ENCODE results near the gene SCAI. TPM values are rescaled to one million over a fixed set of nuclear protein-coding genes. Genes with fewer than 3 reads are reported as not detected.

SCAI gene
- total and polyA plus RNA-seq, 9 of the 15 experiments (the other 6 are each of a cell fraction or from before 2014, with no cell fraction given), result 0.70 to 12.4 (median 4.2) TPM

- TF ChIP-seq FOXM1 (IDR thresholded peaks at IDR 0.05; ENCODE audit: low read depth) (no peak), FOXM1 (CRISPR knock-in tag; IDR thresholded peaks at IDR 0.05; ENCODE audit: low read depth) (no peak), TAF9B (IDR thresholded peaks at IDR 0.05; ENCODE audit: partially characterized antibody) (no peak), ZFPM2 (CRISPR knock-in tag; IDR thresholded peaks at IDR 0.05) (no peak), SNRNP70 (optimal IDR thresholded peaks at IDR 0.05; ENCODE audit: low read depth, low read length) (no peak), RBFOX2 (IDR thresholded peaks at IDR 0.05; ENCODE audit: low read depth, low read length) (no peak), NFYB (IDR thresholded peaks at IDR 0.05; ENCODE audit: extremely low read depth, insufficient read length) (no peak), ZBTB7A (IDR thresholded peaks at IDR 0.05; ENCODE audit: borderline replicate concordance, control insufficient read depth, low read depth, low read length) (no peak), KLF13 (tag; IDR thresholded peaks at IDR 0.05; ENCODE audit: borderline replicate concordance, low read depth) (no peak), ATF7 (IDR thresholded peaks at IDR 0.05) (no peak), SP2 (IDR thresholded peaks at IDR 0.05; ENCODE audit: extremely low read depth, low read depth, low read length, poor library complexity, severe bottlenecking) (no peak), ZBTB2 (IDR thresholded peaks at IDR 0.05) (no peak), HMG20B (CRISPR knock-in tag; IDR thresholded peaks at IDR 0.05) (no peak), ZNF766 (CRISPR knock-in tag; conservative IDR thresholded peaks at IDR 0.05) (peak; percentile 37; the same call in 1 of the 2 replicates), FOSL1 (tag; conservative IDR thresholded peaks at IDR 0.05) (peak; percentile 58), TCFL5 (CRISPR knock-in tag; conservative IDR thresholded peaks at IDR 0.05) (no peak), HES1 (IDR thresholded peaks at IDR 0.05; ENCODE audit: low read depth) (no peak), TCF15 (CRISPR knock-in tag; IDR thresholded peaks at IDR 0.05) (no peak), POLR2G (IDR thresholded peaks at IDR 0.05; ENCODE audit: low read depth, low read length) (no peak), CREM (IDR thresholded peaks at IDR 0.05; ENCODE audit: low read depth) (no peak), ZNF12 (CRISPR knock-in tag; IDR thresholded peaks at IDR 0.05) (no peak), ATF4 (CRISPR knock-in tag; IDR thresholded peaks at IDR 0.05) (no peak), MXI1 (IDR thresholded peaks at IDR 0.05; ENCODE audit: low read depth, low read length) (no peak)
- TF ChIP-seq, protein P1, sequence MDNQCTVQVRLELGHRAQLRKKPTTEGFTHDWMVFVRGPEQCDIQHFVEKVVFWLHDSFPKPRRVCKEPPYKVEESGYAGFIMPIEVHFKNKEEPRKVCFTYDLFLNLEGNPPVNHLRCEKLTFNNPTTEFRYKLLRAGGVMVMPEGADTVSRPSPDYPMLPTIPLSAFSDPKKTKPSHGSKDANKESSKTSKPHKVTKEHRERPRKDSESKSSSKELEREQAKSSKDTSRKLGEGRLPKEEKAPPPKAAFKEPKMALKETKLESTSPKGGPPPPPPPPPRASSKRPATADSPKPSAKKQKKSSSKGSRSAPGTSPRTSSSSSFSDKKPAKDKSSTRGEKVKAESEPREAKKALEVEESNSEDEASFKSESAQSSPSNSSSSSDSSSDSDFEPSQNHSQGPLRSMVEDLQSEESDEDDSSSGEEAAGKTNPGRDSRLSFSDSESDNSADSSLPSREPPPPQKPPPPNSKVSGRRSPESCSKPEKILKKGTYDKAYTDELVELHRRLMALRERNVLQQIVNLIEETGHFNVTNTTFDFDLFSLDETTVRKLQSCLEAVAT (IDR thresholded peaks at IDR 0.05), result no peak
These were observed 175.1 kb downstream of the SCAI start (continued) for GRCh38 chr9:124968238-124968637.

All from K562 (cell line).